NCI-H2227 treated with DMSO at 0.1 percent for 48 hours (cell line): ENCODE results near the gene WDR37.

ENCODE experiments used
- DNase-seq: peaks from one replicate; lab custom pipeline; 2025; lab: John Stamatoyannopoulos, UW

The WDR37 gene

DNA sequence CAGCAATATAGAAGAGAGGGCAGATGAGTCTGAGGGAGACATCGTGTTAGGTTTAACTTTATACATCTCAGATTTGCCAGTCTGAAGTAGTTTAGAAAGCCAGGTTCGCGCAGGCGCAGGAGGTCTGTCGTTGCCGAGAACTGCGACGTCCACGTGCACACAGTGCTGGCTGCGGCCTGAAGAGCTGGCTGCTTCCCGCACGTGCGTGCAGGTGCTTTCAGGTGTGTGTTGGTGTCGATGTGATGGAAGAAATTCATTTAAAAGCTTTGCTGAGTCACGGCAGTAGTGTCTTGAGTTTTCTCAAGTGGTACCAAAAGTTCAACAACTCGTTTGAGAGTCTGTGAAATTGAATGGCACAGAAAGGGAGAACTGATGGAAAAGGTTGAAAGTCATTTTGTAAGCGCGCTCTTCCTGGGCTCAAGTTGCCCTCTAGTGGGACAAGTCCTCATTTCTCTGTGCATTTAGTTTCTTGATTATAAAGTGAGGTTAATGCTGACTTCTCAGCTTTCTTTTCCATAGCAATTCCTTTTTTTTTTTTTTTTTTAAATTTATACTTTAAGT lies 18.6 kb downstream of the WDR37 start:
- DNase-seq: no peak

DNA sequence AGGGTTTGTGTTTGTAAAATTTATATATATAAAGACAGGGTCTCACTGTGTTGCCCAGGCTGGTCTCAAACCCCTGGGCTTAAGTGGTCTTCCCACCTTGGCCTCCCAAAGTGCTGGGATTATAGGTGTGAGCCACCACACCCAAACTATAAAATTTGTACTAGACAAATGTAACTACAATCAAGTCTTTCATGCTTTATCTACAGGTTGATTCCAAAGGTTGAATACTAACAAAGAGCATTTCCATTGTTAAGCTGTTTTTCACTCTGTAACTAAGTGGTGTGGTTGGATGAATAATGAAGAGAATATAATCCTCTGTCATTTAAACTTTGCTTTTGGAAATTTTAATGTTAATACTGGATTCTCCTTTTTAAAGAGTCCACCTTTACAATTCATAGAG lies 22.5 kb downstream of the WDR37 start:
- no peak for DNase-seq

DNA sequence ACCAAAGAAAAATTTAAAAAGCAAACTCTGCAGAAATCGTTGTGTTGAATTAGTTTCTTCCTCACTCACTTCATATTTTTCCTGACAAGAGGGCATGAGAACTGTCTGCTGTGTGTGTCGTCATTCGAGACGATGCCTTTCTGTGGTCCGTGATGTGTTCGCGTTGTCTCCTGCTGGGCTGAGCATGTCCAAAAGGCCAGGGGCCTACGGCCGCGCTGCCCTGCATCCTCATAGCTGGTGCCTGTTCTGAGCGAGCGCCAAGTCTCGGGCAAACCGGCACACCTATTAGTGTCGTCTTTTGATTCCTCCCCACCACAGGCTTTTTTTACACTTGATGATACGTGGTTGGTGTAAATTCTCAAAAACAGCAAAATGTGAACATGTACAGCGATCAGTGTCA lies 27.4 kb downstream of the WDR37 start:
- DNase-seq: peak; percentile 5

DNA sequence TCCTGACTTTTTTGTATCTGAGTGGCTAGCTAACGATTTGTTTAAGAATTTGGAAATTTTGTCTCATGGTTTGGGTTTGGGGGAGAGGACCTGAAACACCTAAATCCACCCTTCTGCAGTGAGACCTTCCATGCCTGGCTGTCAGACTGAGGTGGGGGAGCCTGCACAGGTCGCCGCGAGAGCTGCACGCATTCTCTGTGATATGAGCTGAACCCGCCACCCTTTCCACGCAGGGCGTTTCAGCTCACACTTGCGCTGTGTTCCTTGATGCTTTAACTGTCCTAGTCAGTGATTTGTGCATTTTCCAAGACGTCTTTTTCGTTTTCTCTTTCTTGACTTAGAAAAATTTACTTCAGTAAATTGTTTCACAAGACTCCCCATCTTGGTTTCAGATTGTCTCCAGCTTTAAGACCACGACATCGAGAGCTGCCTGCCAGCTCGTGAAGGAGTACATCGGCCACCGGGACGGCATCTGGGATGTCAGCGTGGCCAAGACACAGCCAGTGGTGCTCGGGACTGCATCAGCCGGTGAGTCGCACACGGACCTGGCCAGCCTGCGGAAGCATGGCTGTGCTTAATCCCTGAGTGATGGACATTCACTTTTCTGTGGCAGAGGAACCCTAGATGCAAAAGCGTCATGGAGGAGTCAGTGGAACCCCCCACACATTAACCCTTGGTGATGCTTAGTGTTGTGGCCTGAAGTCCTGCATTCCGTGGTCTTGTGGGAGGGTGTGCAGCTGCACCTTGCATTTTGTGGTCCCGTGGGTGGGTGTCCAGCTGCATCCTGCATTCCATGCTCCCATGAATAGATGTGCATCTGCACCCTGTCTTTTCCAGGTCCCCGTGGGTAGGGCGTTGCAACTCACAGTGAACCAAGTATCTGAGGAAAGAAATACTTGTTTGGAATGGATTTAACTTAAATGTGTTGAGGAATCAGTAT lies 28.1 kb downstream of the WDR37 start:
- no peak for DNase-seq

DNA sequence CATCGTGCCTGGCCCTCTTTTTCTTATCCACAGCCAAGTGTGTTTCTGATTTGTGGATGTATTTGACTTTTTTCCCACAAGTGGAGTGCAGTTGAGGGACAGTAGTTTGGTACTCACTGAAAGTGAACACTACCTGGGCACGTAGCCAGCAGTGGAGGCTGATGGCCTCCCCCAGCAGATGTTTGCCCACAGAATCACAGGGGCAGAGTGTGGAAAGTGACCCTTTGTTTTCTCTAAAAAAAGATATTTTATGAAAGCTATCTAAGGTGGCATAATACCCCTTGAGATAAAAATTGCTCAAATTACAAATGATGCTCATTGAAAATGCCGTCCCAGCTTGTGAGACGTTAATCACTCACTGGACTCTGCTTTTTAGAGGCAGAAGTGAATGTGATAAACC lies 29.1 kb downstream of the WDR37 start:
- DNase-seq: no peak

DNA sequence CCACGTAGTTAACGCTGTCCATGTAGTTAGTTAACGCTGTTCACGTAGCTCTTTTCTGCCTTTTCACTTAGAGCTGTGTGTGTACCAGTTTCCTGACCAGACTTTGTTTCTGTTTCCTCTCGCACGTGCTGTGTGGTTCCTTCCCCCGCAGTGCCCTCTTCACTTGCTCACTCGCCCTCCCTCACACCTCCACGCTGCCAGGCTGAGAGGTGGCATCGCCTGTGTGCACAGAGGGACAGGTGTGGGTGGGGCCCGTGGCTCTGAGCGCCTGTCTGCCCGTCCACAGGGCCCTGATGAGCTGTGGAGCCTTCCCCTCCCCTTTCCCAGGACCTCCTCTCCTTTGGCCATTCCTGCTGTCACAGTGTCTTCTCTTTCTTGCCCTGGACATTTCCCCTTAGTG lies 30.6 kb downstream of the WDR37 start:
- no peak for DNase-seq

DNA sequence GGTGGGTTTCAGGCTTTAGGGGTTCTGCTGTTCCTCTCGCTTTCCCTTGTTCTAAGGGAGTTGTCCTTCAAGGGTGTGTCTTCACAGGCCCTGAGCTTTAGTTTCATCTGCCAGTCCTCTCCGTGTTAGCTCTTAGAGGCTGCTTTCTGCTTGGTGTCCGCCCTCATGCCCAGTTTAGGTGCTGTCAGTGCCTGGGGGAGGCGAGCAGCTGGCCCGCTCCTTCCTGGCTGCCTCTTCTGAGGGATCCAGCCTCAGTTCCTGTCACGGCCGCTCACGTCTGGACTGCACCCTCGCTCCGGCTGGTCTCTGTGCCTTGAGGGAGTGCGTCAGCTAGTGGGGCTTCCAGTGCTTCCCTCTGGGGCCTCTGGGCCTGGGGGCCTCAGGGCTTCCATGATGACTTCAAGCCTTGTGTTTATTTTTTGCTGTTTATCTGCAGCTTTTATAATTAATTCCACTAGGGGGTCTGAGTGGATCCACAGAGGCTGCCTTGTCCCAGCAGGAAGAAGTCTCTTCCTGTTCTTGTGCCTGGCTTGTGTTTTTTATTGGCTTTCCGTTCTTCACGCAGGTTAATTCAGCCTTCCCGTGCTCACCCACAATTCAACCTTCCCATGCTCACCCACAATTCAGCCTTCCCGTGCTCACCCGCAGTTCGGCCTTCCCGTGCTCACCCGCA lies 33.0 kb downstream of the WDR37 start:
- DNase-seq: no peak

DNA sequence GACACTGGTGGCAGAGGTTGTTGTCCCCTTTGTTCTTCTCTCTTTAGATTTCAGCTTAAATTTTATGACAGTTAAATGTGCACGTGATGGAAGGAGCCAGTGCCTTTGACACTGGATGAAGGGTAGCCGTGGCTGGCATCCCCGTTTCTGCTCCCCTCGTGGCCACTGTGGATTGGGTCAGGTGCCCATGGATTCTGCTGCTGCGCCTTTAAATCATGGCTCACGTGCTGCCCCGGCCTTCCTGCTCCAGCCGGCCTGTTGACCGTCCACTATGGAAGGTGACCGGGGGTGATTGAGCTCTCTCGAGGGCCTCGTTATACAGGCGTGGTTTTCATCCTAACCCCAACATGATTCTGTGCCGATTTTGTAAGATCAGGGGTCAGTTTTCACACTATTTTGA lies 34.5 kb downstream of the WDR37 start:
- no peak for DNase-seq

DNA sequence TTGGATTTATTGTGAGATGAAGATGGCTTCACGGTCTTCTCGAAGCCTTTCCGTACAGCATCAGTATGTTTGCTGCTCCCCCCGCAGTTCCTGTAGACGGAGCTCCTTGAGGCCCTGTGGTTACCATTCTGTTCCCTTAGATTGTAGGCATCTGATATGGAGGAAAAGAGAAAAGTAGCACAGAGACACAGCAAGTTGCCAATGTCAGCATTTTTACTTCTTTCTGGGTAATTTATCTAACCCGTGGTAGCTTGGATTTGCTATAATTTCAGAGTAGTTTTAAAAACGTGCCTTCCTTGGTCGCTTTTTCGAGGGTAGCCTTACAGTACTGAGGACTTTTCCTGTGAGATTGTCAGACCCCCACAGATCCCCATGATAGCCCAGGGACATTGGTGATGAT lies 37.5 kb downstream of the WDR37 start:
- no peak for DNase-seq

DNA sequence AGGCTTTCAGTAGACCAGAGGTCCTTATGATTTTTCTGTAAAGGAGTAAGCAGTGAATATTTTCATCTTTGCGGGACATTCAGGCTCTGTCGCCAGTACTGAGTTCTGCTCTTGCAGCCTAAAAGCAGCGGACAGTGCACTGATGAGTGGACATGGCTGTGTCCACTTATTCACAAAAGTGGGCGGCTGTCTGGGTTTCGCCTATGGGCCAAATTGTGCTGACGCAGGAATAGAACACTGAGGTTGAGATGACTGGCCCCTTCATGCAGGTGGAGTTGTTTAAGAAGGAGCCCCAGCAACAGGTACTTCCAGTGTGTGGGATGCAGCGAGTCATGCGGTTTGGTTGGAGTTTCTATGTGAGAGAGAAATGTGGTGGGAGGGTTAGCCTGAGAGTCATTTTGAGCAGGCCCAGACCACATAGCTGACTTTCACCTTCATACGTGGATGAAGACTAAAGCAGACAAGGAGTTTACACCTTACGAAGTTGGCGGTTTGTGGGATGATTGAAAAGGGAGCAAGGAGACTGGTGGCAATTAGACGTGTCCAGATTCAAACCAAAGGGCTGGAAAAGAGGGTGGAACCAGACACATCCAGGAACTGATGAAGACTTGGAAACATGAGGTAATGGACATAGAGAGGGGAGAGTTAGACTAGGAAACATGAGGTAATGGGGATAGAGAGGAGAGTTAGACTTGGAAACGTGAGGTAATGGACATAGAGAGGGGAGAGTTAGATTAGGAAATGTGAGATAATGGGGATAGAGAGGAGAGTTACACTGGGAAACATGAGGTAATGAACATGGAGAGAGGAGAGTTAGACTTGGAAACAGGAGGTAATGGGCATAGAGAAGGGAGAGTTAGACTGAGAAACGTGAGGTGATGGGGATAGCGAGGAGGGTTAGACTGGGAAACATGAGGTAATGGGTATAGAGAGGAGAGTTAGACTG lies 38.2 kb downstream of the WDR37 start:
- DNase-seq: no peak

DNA sequence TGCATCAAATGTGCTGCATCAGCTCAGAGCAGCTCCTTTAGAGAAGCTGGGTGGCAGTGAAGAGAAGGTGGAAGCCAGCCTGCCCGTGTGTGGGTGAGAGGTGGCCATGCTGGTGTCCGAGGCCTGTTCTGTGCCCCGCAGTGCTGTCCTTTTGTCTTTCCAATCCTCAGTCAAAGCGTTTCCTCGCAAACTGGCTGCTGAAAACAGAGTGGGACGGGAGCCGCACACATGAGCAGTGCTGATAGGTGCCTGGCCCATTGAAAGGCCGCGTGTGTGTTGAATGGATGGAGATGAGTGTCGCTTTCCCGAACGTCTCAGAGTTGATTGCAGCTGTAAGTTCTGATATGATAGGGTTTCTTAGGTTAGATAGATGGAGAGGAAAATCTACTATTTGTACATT lies 39.3 kb downstream of the WDR37 start:
- DNase-seq: no peak

DNA sequence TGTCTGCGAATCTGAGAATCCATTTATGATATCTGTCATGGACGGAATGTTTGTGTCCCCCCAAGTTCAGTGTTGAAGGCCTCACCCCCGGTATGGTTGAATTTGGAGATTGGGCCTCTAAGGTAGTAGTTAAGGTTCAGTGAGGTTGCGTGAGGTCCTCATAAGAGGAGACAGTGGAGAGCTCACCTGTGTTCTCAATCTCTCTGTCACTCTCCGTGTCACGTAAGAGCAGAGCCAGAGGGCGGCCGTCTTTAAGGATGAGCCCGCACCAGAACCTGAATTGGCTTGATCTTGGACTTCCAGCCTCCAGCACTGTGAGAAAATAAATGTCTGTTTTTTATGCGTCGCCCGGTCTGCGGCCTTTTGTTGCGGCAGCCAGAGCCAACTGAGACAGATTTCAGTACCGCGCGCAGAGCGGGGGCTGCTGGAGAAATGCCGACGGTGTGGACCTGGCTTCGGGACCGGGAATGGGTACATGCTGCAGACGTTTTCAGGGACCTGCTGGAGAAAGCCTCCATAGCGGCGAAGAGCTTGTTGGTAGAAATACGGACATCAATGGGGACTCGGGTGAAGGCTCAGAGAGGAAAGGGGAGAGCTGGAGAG lies 40.2 kb downstream of the WDR37 start:
- DNase-seq: no peak

DNA sequence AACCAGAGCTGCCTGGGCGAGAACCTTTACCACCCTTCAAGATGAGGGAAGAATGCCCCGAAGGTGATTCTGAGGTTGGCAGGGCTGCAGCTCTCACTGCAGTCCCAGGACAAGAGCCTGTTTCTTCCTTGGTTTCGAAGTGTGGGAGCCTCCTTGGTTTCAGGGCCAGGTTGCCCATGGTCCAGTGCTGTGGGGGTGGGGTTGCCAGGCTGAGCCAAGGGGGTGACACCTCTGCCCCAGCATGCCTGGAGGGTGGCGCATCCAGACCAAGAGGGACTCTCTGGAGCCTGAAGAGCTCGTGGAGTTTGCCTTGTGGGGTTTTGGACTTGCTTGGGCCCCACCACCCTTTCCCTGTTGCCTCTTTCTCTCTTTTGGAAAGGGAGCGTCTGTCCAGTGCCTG lies 41.3 kb downstream of the WDR37 start:
- DNase-seq: no peak

DNA sequence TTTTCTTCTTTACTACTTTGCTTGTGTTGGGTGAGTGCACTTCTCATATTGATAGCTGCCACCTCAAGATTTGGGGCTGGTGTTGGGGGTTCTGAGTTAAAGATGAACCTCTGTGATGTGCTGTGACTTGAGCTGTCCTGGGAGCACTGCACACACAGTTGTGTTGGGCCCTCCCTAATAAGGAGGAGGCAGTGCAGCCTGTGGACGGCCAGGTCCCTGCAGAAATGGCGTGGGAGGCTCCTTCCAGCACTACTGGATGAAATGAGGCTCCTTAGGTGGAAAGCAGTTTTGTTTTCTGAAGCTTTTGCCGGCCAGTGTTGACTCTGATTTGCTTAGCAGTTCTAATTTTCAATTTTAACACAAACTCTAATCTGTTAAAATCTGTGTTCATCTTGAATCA lies 44.0 kb downstream of the WDR37 start:
- no peak for DNase-seq

DNA sequence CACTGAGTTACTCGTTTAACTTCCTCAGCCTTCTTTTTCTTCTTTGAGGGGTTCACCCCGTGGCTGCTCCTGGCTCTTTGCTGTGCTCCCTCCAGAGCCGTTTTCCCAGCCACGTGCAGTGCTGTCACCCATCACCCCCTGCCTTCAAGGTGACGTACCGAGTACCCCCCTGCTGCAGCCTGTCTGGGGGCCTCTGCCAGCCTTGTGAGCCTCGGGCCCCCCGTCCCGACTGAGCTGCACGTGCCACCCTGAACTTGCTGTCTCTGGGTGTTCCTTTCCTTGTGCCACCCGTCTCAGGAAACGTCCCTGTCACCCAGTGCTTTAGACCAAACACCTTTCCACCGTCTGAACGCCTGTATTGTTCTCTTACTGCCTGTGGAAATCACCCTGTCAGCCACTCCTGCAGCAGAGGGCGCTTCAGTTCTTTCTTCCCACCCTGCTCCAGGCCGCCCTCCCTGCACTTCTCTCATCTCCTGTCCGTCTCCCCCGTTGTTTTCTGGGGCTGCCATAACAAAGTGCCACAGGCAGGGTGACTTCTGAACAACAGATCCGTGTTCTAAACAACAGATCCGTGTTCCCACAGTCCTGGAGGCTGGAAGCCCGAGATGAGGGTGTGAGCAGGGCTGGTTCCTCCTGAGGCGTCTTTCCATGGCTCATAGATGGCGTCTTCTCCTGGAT lies 44.6 kb downstream of the WDR37 start:
- DNase-seq: no peak

DNA sequence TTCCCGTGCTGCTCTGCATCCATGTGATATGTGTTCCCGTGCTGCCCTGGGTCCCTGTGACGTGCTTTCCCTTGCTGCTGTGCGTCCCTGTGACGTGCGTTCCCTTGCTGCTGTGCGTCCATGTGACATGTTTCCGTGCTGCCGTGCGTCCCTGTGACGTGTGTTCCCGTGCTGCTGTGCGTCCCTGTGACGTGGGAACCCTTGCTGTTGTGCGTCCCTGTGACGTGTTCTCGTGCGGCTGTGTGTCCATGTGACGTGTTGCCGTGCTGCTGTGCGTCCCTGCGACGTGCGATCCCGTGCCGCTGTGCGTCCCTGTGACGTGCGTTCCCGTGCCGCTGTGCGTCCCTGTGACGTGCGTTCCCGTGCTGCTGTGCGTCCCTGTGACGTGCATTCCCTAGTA lies 45.8 kb downstream of the WDR37 start:
- no peak for DNase-seq

DNA sequence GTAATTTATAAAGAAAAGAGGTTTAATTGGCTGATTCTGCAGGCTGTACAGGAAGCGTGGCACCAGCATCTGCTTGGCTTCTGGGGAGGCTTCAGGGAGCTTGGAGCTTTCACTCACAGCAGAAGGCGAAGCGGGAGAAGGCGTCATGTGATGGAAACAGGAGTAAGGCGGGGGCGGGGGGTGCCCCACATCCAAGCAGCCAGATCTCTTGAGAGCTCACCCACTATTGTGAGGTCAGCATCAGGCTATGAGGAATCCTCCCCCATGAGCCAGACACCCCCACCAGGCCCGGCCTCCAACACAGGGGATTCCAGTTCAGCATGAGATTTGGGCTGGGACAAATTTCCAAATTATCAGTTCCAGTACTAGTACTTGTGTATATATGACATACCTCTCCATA lies 46.2 kb downstream of the WDR37 start:
- DNase-seq: no peak

DNA sequence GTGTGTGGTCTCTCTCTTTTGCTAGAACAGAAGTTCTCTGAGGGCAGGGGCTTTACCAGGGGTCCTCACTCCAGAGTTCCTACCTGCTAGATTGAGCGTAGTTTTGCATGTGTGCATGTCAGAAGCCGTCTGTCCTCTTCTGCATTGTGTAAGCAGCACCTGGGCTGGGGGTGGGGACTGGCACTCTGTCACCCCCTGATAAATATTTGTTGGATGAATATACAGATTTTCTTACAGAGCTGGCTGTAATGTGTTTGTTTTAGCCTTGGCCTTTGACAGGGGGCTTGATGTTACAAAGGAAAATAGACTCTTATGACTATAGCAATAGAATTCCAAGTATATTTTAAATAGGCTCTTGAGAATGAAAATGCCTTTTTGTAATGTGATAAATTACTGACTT lies 46.6 kb downstream of the WDR37 start:
- no peak for DNase-seq

DNA sequence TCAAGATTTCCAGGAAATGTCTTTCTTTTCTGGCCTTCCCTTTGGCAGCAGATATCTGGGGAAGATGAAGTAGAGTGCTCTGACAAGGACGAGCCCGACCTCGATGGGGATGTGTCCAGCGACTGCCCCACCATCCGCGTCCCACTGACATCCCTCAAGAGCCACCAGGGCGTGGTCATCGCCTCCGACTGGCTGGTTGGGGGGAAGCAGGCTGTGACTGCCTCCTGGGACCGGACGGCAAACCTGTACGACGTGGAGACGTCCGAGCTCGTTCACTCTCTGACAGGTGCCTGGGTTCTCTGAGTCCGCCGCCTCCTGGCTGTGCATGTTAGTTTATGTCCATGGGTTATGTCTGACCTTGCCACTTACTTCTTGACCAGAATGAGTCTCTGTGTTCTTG lies 47.4 kb downstream of the WDR37 start:
- no peak for DNase-seq

DNA sequence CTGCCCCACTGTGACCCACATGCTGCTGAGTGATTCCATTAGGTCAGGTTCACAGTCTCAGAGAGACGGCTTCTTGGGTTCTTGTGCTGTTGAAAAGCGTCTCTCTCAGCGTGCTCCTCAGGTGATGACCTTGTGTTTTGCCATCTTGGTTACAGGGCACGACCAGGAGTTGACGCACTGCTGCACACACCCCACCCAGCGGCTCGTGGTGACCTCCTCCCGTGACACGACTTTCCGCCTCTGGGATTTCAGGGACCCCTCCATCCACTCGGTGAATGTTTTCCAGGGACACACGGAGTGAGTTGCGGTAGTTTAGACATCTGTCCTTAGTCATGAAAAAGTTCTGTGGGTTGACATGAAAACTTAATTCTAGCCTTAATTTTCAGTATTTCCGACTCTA lies 48.8 kb downstream of the WDR37 start:
- no peak for DNase-seq

DNA sequence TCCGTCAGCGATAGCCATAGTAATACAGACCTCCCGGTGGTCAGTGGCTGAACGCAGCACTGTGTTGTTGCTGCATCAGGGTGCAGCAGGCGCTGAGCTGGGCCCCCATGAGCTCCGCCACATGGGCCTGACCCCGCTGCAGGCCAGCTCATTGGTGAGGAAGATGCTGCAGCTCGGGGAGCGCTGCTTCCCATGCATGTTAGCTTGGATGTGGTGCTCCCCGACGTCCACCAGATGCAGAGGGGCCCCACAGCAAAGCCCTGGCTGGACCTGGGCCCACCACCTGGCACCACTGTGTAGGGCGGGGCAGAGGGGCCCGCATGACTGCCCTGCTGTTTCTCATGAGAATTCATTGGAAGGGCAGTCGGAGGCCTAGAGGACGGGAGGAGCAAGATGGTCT lies 50.8 kb downstream of the WDR37 start:
- no peak for DNase-seq
